Measurements from ENCODE around the gene NACC2.

- no peak for TF ChIP-seq CTCF (conservative IDR thresholded peaks at IDR 0.05; ENCODE audit: low read depth in 2 of 2)
- TF ChIP-seq POLR2AphosphoS5 (IDR thresholded peaks at IDR 0.05; ENCODE audit: low read depth): no peak
- no peak for TF ChIP-seq REST (IDR thresholded peaks at IDR 0.05; ENCODE audit: unreplicated experiment)
- TF ChIP-seq JUNB (IDR thresholded peaks at IDR 0.05; ENCODE audit: unreplicated experiment): no peak
- no peak for TF ChIP-seq EZH2 (IDR thresholded peaks at IDR 0.05; ENCODE audit: low read depth, unreplicated experiment)
- no peak for TF ChIP-seq CREB1 (CRISPR knock-in tag; IDR thresholded peaks at IDR 0.05; ENCODE audit: low read depth)
- no peak for TF ChIP-seq EZH2phosphoT487 (IDR thresholded peaks at IDR 0.05; ENCODE audit: unreplicated experiment)
- TF ChIP-seq ZNF331 (CRISPR knock-in tag; IDR thresholded peaks at IDR 0.05; ENCODE audit: low read depth): no peak
- TF ChIP-seq STAT1 (IDR thresholded peaks at IDR 0.05; ENCODE audit: unreplicated experiment): no peak
Measured at GRCh38 chr9:136053757-136054142, 41.3 kb downstream of the NACC2 start.
